GM18499 (cell line): ENCODE results near the gene HIPK1.

Experiments
- ATAC-seq: cut with Tn5 transposase; IDR thresholded peaks from one replicate; pipeline ENCODE4 v1.9.1; 2021; ENCODE audit warnings: moderate number of reproducible peaks; ENCODE audit not compliant: insufficient read depth, unreplicated experiment

Gene HIPK1

GRCh38 chr1:113976609-113977278, 47.6 kb downstream of the HIPK1 start:
- ATAC-seq: no peak

GRCh38 chr1:113977906-113978305, 48.8 kb downstream of the HIPK1 start:
- ATAC-seq: no peak

GRCh38 chr1:113978863-113979702, 50.0 kb downstream of the HIPK1 start, which contains the start of gene OLFML3:
OLFML3 (plus strand) TSS chr1:113979474; CDS start chr1:113979517, 43 bp downstream.
- ATAC-seq: no peak

- no peak for ATAC-seq
Measured at GRCh38 chr1:113980110-113980509, 51.0 kb downstream of the HIPK1 start.

- no peak for ATAC-seq
Measured at GRCh38 chr1:113981962-113982931, 53.1 kb downstream of the HIPK1 start.

GRCh38 chr1:113982949-113983348, 53.8 kb downstream of the HIPK1 start:
- no peak for ATAC-seq

GRCh38 chr1:113983391-113983790, 54.3 kb downstream of the HIPK1 start:
- no peak for ATAC-seq

GRCh38 chr1:113983826-113984225, 54.7 kb downstream of the HIPK1 start:
- no peak for ATAC-seq

- ATAC-seq: no peak
Measured at GRCh38 chr1:113984710-113985109, 55.6 kb downstream of the HIPK1 start.

GRCh38 chr1:113986802-113987201, 57.7 kb downstream of the HIPK1 start:
- no peak for ATAC-seq

GRCh38 chr1:113987259-113987658, 58.1 kb downstream of the HIPK1 start:
- no peak for ATAC-seq

- ATAC-seq: no peak
Measured at GRCh38 chr1:113990530-113990929, 61.4 kb downstream of the HIPK1 start.

- ATAC-seq: no peak
Measured at GRCh38 chr1:113990961-113991360, 61.8 kb downstream of the HIPK1 start.

- no peak for ATAC-seq
Measured at GRCh38 chr1:113991467-113991997, 62.4 kb downstream of the HIPK1 start.

- ATAC-seq: no peak
Measured at GRCh38 chr1:113993072-113993471, 63.9 kb downstream of the HIPK1 start.

- no peak for ATAC-seq
Measured at GRCh38 chr1:113993766-113994165, 64.6 kb downstream of the HIPK1 start.

- no peak for ATAC-seq
Measured at GRCh38 chr1:113995382-113995781, 66.3 kb downstream of the HIPK1 start.

GRCh38 chr1:113998361-113998760, 69.2 kb downstream of the HIPK1 start:
- ATAC-seq: no peak

- no peak for ATAC-seq
Measured at GRCh38 chr1:113999233-113999632, 70.1 kb downstream of the HIPK1 start.

GRCh38 chr1:113999799-114000198, 70.7 kb downstream of the HIPK1 start:
- no peak for ATAC-seq
